GM12878 (cell line): ENCODE data around the gene COL23A1. TPM values are rescaled to one million over a fixed set of nuclear protein-coding genes. Genes with fewer than 3 reads are reported as not detected.

ENCODE experiments used
- ATAC-seq: fragments of 200-7000 bp; cut with Tn5 transposase; 3 replicates; pipeline ENCODE4 v1.9.1; 2020; ENCODE audit warnings: mild to moderate bottlenecking, moderate library complexity
- BruUV-seq: library from RNA; stranded (reverse); fragments of 400-500 nt; replicated peaks from 2 replicates; lab custom pipeline; 2021; lab: Mats Ljungman, UMichigan
- CTCF ChIA-PET: fragments of 300-600 bp; sonication (Branson Sonifier 250); formaldehyde crosslinking; extraction: SDS; loops from one replicate; lab custom pipeline; 2021; ENCODE audit warnings: inconsistent platforms; lab: Yijun Ruan, JAX
- POLR2A ChIA-PET: fragments of 350-600 bp; formaldehyde crosslinking; extraction: SDS; loops from one replicate; lab custom pipeline; 2021; ENCODE audit warnings: inconsistent platforms; lab: Charles Lee
- RAD21 ChIA-PET: fragments of 300-600 bp; sonication (Branson Sonifier 250); formaldehyde crosslinking; loops from one replicate; lab custom pipeline; 2023; ENCODE audit warnings: antibody characterized with exemption; ENCODE audit not compliant: unreplicated experiment; lab: Charles Lee
- SMC1A ChIA-PET: fragments of 300-600 bp; sonication (Branson Sonifier 250); formaldehyde crosslinking; loops from one replicate; lab custom pipeline; 2023; ENCODE audit not compliant: unreplicated experiment, uncharacterized antibody; lab: Charles Lee
- DNase-seq: peaks from one replicate; pipeline ENCODE4 v3.0.0-alpha.2; 2011; ENCODE audit warnings: low read depth, low spot score
- FAIRE-seq: peaks from 3 replicates; lab custom pipeline; 2011; peaks lifted over from hg19 to GRCh38; lab: Jason Lieb, UNC
- H2AFZ ChIP-seq: 2 replicates; pipeline ENCODE4 v1.6.0; 2011; ENCODE audit warnings: low read depth, low read length, control low read depth; ENCODE audit not compliant: control insufficient read depth
- H3K27ac ChIP-seq: 2 replicates; pipeline ENCODE4 v1.5.1; 2011; ENCODE audit warnings: control low read depth; ENCODE audit not compliant: control insufficient read depth, insufficient read depth
- H3K27me3 ChIP-seq, 2 experiments: replicated peaks in 1 of 2; 2 replicates each; pipeline versions ENCODE4 v1.6.0 to v1.6.1; 2011; ENCODE audit warnings: low read length in 1 of 2; ENCODE audit not compliant: control insufficient read depth in 2 of 2, insufficient read depth in 2 of 2
- H3K36me3 ChIP-seq, 2 experiments: 2 replicates each; pipeline ENCODE4 v1.5.1; 2011; ENCODE audit warnings: low read length in 1 of 2; ENCODE audit not compliant: control insufficient read depth in 2 of 2, insufficient read depth in 2 of 2
- H3K4me1 ChIP-seq: 2 replicates; pipeline ENCODE4 v1.6.1; 2011; ENCODE audit warnings: mild to moderate bottlenecking, low read length, moderate library complexity, mixed read lengths; ENCODE audit not compliant: control insufficient read depth, insufficient read depth
- H3K4me2 ChIP-seq: 2 replicates; pipeline ENCODE4 v1.6.0; 2011; ENCODE audit warnings: control low read depth; ENCODE audit not compliant: control insufficient read depth, insufficient read depth
- H3K4me3 ChIP-seq: fragments of 200-600 bp; sonication (generic); 2 replicates; pipeline ENCODE4 v1.5.1; 2016
- H3K79me2 ChIP-seq: 2 replicates; pipeline ENCODE4 v1.6.0; 2011; ENCODE audit warnings: low read length; ENCODE audit not compliant: control insufficient read depth, insufficient read depth
- H3K9ac ChIP-seq: 2 replicates; pipeline ENCODE4 v1.8.0; 2011; ENCODE audit warnings: low read length, control low read depth, mixed read lengths; ENCODE audit not compliant: control insufficient read depth, insufficient read depth
- H3K9me3 ChIP-seq: replicated peaks from 3 replicates; pipeline ENCODE4 v1.5.1; 2011; ENCODE audit warnings: mild to moderate bottlenecking, low read length; ENCODE audit not compliant: control insufficient read depth, insufficient read depth
- H4K20me1 ChIP-seq: 2 replicates; pipeline ENCODE4 v1.6.0; 2011; ENCODE audit not compliant: control insufficient read depth, insufficient read depth
- BCL11A ChIP-seq: IDR thresholded peaks from 2 replicates; pipeline ENCODE4 v1.6.1; 2011; ENCODE audit warnings: low read depth, low read length
- CHD2 ChIP-seq: IDR thresholded peaks from 2 replicates; pipeline ENCODE4 v1.6.1; 2011; ENCODE audit warnings: low read depth, low read length, improper control_type of control experiment, borderline replicate concordance
- CHD4 ChIP-seq: fragments of 200-600 bp; sonication (generic); IDR thresholded peaks from 2 replicates; pipeline ENCODE4 v1.6.1; 2016; ENCODE audit warnings: mild to moderate bottlenecking
- CREM ChIP-seq: IDR thresholded peaks from 2 replicates; pipeline ENCODE4 v1.6.1; 2014; ENCODE audit warnings: antibody characterized with exemption, low read depth
- TBL1XR1 ChIP-seq: IDR thresholded peaks from 2 replicates; pipeline ENCODE4 v1.6.1; 2012; ENCODE audit warnings: low read depth, low read length, improper control_type of control experiment
- ZNF274 ChIP-seq: IDR thresholded peaks from one replicate; pipeline ENCODE4 v1.8.0; 2011; ENCODE audit not compliant: insufficient read length, insufficient read depth
- WGBS: methylation state at CpG from one replicate; pipeline ENCODE4 v1.1.6; 2016; ENCODE audit warnings: low lambda C conversion rate; ENCODE audit not compliant: insufficient replicate concordance, insufficient coverage; ENCODE audit errors: missing lambda C conversion rate; 5-methylcytosine and 5-hydroxymethylcytosine counted together
- in situ Hi-C: fragments of 300-500 bp; cut with MboI; formaldehyde crosslinking; loops from 9 replicates; pipeline ENCODE4 v1.14.3; 2018; ENCODE audit warnings: mixed read lengths
- intact Hi-C: fragments of 100-400 bp; cut with micrococcal nuclease; formaldehyde crosslinking; loops from one replicate; pipeline ENCODE4 v1.14.2; 2022; ENCODE audit not compliant: unreplicated experiment
- polyA plus RNA-seq, 11 experiments: library from polyadenylated mRNA; depleted of rRNA in 4 of 11; unstranded in 6 of 11; stranded (reverse) in 5 of 11; fragments of >200 nt; fragmentation: Nextera tagmentation in 4 of 11; fragmentation: Illumina TruSeq in 1 of 11; extraction: Ambion mirVana in 4 of 11; extraction: Trizol in 1 of 11; gene quantifications; 1 replicate in 1 of 11; 2 replicates in 10 of 11; pipeline versions ENCODE4 v1.2.1 to v1.2.3, GENCODE V29; 2011 to 2016; ENCODE audit warnings: inconsistent platforms in 2 of 11, missing spikeins in 2 of 11, low read depth in 1 of 11
- total RNA-seq, 4 experiments: library from RNA; depleted of rRNA in 3 of 4; stranded (reverse); fragments of >200 nt in 3 of 4; fragmentation: Illumina TruSeq in 1 of 4; extraction: Trizol in 1 of 4; gene quantifications; 2 replicates each; pipeline versions ENCODE4 v1.2.1 to v1.2.3, GENCODE V29; 2013 to 2021
- TF ChIP-seq, protein P1 (sequence below): fragments of 450-650 bp; IDR thresholded peaks from 2 replicates; pipeline ENCODE4 v1.6.1; 2017; ENCODE audit warnings: borderline replicate concordance
- TF ChIP-seq, protein P2 (sequence below): IDR thresholded peaks from 2 replicates; pipeline ENCODE4 v1.6.1; 2011; ENCODE audit warnings: borderline replicate concordance, low read depth, mild to moderate bottlenecking, moderate library complexity, low read length; ENCODE audit not compliant: insufficient read depth, poor library complexity, severe bottlenecking
- TF ChIP-seq, protein P3 (sequence below): IDR thresholded peaks from 2 replicates; pipeline ENCODE4 v1.6.1; 2012; ENCODE audit warnings: improper control_type of control experiment, low read depth, low read length; ENCODE audit not compliant: insufficient replicate concordance

Gene COL23A1
- total and polyA plus RNA-seq, 10 of the 15 experiments (the other 5 are each of a cell fraction or from before 2014, with no cell fraction given) = 0.03 to 0.83 (median 0.09) TPM; not detected in 5

DNA sequence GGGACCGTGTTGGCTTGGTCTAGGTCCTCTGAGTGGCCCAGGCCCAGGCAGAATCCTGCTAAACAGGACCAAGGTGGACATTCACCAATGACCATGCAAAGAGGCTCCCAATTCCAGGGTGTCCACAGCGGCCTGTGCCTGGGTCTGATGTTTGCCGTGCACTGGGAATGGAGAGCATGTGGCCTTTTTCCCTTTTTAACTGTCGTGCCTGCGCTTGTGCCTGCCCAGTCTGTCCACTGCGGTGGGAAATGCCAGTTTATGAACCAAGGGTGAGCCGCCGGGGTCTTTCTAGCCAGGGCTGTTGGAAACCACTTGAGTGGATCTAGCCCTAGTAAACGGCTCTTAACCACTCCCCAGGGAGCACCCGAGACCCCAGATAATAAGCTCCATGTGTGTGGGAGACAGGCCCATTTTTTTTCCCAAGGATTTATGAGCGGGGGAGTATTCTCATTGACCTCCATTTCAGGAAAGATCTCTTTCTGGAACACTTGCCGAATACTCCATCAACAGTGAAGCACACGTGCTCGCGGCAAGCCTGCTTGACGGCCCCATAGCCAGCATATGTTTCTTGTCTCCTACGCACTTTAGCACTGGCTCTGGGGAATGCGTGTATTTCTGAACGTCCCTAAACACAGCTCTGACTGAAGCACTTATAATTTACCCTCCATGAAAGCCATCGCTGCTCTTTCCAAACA, 264.4 kb downstream of the COL23A1 start:
- WGBS = 74% methylated on average over 20 of the region's 20 CpGs
- ATAC-seq (no peak), FAIRE-seq (no peak), DNase-seq (no peak)
- ChIA-PET POLR2A (no interaction called here), CTCF (interaction anchor here (0.6 kb wide), 1 partner anchor 64 kb away, joined by 3 read pairs; no protein-coding TSS in a partner anchor), RAD21 (no interaction called here), SMC1A (no interaction called here)
- H3K36me3 ChIP-seq = no peaks in the 10 kb centered on the region
- H3K9me3 ChIP-seq = no peaks in the 10 kb centered on the region; the same call in 2 of the 3 replicates
- H3K27ac ChIP-seq = no peak overlapping the region
- intact Hi-C loops = no loop called here
- no peaks in the 10 kb centered on the region for H4K20me1 ChIP-seq
- H3K4me3 ChIP-seq = no peak overlapping the region
- TF ChIP-seq, protein P1, sequence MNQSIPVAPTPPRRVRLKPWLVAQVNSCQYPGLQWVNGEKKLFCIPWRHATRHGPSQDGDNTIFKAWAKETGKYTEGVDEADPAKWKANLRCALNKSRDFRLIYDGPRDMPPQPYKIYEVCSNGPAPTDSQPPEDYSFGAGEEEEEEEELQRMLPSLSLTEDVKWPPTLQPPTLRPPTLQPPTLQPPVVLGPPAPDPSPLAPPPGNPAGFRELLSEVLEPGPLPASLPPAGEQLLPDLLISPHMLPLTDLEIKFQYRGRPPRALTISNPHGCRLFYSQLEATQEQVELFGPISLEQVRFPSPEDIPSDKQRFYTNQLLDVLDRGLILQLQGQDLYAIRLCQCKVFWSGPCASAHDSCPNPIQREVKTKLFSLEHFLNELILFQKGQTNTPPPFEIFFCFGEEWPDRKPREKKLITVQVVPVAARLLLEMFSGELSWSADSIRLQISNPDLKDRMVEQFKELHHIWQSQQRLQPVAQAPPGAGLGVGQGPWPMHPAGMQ = no peak
- TF ChIP-seq BCL11A (no peak), CHD4 (no peak)
- H3K79me2 ChIP-seq = peaks cover 4% of the 10 kb centered on the region
- H2AFZ ChIP-seq = no peak overlapping the region
- H3K9ac ChIP-seq = no peak overlapping the region
- H3K4me1 ChIP-seq = peaks cover 11% of the 10 kb centered on the region
- in situ Hi-C loops = no loop called here
- H3K4me2 ChIP-seq = no peak overlapping the region
- BruUV-seq = no TSS peak
- no peaks in the 10 kb centered on the region for H3K27me3 ChIP-seq

DNA sequence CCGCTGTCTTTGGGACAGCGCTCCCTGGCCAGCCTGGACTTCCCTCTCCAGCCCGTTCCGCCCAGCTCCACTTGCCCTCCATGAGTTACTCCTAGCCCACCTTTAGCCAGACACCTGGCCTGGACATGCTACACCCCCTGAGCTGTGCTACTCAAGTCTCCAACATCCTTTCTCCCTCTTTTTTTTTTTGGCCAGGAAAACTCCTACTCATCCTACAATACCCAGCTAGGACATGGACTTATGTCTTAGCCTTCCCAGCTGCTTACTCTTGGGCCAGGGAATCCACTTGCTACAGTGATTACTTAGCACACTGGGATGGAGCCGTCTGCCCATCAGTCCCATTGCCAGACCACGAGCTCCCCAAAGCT, 264.9 kb downstream of the COL23A1 start:
- BruUV-seq = no TSS peak
- Histone ChIP-seq H3K4me1 (peaks cover 11% of the 10 kb centered on the region), H3K36me3 (no peaks in the 10 kb centered on the region), H3K27me3 (no peaks in the 10 kb centered on the region), H2AFZ (no peak overlapping the region), H3K27ac (no peak overlapping the region), H3K79me2 (peaks cover 4% of the 10 kb centered on the region), H3K9ac (no peak overlapping the region), H3K4me2 (no peak overlapping the region), H3K9me3 (no peaks in the 10 kb centered on the region; the same call in 1 of the 3 replicates), H3K4me3 (no peak overlapping the region), H4K20me1 (no peaks in the 10 kb centered on the region)
- in situ Hi-C loops (no loop called here), intact Hi-C loops (no loop called here)
- DNase-seq = no peak
- FAIRE-seq = no peak
- ChIA-PET CTCF (no interaction called here), POLR2A (no interaction called here), RAD21 (no interaction called here), SMC1A (no interaction called here)
- 54% methylated on average over 6 of the region's 6 CpGs for WGBS
- ATAC-seq = no peak
- TF ChIP-seq, protein P2, sequence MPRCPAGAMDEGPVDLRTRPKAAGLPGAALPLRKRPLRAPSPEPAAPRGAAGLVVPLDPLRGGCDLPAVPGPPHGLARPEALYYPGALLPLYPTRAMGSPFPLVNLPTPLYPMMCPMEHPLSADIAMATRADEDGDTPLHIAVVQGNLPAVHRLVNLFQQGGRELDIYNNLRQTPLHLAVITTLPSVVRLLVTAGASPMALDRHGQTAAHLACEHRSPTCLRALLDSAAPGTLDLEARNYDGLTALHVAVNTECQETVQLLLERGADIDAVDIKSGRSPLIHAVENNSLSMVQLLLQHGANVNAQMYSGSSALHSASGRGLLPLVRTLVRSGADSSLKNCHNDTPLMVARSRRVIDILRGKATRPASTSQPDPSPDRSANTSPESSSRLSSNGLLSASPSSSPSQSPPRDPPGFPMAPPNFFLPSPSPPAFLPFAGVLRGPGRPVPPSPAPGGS = no peak
- TF ChIP-seq TBL1XR1 = no peak
- TF ChIP-seq CHD2 = no peak
- TF ChIP-seq ZNF274 = no peak
- TF ChIP-seq, protein P3, sequence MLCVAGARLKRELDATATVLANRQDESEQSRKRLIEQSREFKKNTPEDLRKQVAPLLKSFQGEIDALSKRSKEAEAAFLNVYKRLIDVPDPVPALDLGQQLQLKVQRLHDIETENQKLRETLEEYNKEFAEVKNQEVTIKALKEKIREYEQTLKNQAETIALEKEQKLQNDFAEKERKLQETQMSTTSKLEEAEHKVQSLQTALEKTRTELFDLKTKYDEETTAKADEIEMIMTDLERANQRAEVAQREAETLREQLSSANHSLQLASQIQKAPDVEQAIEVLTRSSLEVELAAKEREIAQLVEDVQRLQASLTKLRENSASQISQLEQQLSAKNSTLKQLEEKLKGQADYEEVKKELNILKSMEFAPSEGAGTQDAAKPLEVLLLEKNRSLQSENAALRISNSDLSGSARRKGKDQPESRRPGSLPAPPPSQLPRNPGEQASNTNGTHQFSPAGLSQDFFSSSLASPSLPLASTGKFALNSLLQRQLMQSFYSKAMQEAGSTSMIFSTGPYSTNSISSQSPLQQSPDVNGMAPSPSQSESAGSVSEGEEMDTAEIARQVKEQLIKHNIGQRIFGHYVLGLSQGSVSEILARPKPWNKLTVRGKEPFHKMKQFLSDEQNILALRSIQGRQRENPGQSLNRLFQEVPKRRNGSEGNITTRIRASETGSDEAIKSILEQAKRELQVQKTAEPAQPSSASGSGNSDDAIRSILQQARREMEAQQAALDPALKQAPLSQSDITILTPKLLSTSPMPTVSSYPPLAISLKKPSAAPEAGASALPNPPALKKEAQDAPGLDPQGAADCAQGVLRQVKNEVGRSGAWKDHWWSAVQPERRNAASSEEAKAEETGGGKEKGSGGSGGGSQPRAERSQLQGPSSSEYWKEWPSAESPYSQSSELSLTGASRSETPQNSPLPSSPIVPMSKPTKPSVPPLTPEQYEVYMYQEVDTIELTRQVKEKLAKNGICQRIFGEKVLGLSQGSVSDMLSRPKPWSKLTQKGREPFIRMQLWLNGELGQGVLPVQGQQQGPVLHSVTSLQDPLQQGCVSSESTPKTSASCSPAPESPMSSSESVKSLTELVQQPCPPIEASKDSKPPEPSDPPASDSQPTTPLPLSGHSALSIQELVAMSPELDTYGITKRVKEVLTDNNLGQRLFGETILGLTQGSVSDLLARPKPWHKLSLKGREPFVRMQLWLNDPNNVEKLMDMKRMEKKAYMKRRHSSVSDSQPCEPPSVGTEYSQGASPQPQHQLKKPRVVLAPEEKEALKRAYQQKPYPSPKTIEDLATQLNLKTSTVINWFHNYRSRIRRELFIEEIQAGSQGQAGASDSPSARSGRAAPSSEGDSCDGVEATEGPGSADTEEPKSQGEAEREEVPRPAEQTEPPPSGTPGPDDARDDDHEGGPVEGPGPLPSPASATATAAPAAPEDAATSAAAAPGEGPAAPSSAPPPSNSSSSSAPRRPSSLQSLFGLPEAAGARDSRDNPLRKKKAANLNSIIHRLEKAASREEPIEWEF = no peak
- TF ChIP-seq CREM = no peak
